Measurements from ENCODE around the gene GOLPH3. TPM values are rescaled to one million over a fixed set of nuclear protein-coding genes. Genes with fewer than 3 reads are reported as not detected.

GOLPH3 gene
- 59.2 and 75.8 TPM in 2 replicates for total RNA-seq

DNA sequence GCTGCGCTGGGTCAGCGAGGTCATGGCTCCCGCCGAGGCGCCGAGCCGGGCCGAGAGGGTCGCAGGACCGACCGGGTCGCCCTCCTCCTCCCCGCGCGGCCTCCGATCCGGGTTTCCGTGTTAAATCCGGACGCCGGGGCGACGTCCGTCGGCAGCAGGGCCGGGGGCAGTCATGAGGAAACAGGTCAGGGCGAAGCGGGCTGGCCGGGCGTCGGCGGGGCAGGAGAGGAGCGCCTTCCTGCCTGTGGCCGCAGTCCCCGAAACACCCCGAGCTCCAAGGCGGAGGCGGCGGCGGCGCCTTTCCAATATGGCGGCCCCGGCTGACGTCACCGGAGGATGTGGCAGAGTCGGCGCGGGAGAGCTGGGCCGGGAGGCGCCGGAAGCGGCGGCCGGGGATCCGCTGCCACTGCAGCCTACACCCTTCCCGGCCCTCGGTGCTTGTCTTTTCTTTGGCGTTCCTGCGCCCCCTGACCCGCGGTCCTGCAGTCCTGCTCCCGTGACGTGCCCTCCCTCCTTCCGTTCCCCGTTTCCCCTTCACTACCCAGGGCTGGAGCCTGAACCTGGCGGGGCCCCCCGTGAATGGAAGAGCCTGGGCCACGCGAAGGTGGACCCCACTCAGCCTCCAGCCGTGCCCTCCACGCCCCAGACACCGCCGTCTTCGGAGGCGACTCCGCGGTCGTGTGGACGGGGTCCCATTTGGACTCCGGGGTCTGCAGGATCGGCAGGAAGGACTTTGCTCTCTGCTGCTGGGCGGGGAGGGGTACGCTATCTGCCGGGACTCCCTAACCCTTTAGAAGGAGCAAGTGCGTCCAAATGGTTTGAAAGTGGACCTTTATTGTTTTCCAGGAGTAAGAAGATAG lies at the start of gene GOLPH3:
GOLPH3 (minus strand) TSS at position 309 of the 860 bp plus-strand sequence; CDS start at position 24, 285 bp downstream.

Other genes with a start within 250 kb of the GOLPH3 start
- 18.1 and 19.4 TPM in 2 replicates for gene MTMR12, start 138.6 kb upstream of the GOLPH3 start, total RNA-seq